ENCODE measurements around the gene THSD4.

DNA sequence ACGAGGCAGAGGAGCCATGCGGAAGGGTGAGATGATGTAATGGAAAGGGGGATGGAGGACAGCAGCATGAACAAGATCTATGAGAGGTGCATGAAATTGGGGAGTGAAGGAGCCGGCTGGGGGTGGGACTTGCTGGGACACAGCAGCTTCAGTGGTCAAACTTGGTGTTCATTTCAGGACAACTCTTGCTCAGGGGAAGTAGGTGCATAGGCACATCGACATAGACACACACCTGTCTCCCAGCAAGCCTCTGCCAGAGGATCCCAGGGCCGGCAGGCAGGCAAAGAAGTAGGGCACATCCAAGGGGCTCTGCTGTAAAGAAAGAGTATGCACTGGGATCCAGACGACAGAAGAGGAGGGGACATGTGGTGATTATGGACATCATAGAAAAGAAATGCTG is 582.0 kb downstream of the THSD4 start:
- TF ChIP-seq, protein P1, sequence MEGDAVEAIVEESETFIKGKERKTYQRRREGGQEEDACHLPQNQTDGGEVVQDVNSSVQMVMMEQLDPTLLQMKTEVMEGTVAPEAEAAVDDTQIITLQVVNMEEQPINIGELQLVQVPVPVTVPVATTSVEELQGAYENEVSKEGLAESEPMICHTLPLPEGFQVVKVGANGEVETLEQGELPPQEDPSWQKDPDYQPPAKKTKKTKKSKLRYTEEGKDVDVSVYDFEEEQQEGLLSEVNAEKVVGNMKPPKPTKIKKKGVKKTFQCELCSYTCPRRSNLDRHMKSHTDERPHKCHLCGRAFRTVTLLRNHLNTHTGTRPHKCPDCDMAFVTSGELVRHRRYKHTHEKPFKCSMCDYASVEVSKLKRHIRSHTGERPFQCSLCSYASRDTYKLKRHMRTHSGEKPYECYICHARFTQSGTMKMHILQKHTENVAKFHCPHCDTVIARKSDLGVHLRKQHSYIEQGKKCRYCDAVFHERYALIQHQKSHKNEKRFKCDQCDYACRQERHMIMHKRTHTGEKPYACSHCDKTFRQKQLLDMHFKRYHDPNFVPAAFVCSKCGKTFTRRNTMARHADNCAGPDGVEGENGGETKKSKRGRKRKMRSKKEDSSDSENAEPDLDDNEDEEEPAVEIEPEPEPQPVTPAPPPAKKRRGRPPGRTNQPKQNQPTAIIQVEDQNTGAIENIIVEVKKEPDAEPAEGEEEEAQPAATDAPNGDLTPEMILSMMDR (IDR thresholded peaks at IDR 0.05), result no peak
- TF ChIP-seq POLR2A (IDR thresholded peaks at IDR 0.05), result no peak
